GM19324 (cell line): ENCODE data around the gene MYOC.
"Not testable (repeated sequence)": the region's sequence is repeated elsewhere in the genome, so short reads cannot be mapped to it uniquely, and the experiment has no call there.

Source experiments
- ATAC-seq: cut with Tn5 transposase; IDR thresholded peaks from one replicate; pipeline ENCODE4 v1.9.1; 2021; ENCODE audit warnings: mild to moderate bottlenecking, moderate library complexity; ENCODE audit not compliant: unreplicated experiment, low FRiP score

Gene MYOC

DNA sequence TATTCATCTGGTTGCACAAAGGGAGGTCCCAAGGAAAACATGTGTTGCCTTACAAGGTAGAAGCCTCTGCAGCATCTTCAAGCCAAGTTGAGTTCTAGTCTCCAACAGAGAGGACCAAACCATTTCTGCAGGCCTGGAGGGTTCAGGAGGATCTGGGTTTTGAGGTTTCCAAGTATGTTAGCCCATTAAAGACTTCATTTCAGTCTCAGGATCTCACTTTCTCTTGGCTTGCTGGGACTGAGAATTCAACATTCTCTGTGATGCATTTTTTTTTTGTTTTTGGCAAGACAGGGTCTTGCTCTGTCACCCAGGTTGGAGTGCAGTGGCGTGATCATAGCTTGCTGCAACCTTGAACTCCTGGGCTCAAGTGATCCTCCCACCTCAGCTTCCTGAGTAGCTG, 39.2 kb downstream of the MYOC start:
- no peak for ATAC-seq

DNA sequence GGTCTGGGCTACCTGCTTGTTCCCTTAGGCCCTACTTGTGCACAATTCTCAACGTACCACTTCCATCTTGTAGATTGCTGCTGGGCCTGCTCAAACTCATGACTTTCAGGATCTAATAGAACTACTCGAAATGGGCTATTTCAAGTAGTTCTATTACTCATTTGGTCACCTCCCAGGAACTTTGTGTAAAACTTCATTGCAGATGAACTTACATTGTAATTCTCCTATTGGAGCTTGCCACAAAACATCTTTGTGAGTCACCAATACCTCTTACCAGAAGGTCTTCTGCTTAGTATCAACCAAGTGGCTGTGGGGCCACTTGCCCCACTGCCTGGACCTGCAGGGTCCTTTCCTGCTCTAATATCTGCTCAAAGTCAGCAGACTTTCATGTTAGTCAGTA, 41.2 kb downstream of the MYOC start:
- ATAC-seq = no peak

DNA sequence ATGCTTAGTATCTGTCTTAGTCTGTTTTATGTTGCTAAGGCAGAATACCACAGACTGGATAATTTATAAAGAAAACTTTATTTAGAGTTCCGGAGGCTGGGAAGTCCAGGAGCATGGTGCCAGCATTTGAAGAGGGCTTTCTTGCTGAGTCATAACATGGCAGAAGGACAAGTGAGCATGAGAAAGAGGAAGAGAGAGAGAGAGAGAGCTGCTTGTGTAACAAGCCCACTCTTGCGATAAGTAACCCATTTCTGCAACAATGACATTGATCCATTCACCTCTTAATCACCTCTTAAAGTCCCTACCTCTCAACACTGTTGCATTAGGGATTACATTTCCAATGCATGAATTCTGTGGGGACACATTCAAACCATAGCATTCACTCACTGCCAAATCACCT, 42.1 kb downstream of the MYOC start:
- ATAC-seq = peak; percentile 38

DNA sequence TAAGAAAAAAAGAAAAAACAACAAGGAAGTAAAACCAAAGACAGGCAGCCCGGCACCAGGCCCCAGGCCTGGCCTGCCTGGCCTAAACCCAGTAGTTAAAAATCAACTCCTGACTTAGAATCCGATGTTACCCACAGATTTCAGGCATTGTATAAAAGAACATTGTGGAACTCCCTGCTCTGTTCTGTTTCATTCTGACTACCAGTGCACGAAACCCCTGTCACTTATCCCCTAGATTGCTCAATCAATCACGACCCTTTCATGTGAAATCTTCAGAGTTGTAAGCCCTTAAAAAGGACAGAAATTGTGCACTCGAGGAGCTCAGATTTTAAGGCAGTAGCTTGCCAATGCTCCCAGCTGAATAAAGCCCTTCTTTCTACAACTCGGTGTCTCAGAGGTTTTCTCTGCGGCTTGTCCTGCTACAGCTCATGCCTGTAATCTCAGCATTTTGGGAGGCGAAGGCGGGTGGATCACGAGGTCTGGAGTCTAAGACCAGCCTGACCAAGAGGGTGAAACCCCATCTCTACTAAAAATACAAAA, 46.0 kb downstream of the MYOC start:
- peak; percentile 39 for ATAC-seq

DNA sequence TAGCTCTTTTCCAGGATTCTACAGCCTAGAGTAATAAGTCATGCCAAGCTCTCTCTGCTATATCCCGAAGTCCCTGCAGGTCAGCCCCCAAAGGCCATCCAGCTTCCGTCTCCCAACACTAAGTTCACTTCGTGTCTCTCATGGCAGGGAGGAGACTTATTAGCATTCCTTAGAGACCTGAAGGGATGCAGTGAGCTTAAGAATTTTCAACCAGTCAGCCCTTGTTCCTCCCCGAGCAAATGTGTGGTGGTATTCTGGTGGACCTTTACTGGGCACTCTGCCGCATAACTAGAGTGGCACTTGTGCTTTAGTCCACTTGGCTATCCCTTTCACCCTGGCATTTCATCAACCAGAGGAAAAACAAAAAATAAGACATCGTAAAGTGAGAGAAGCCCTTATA, 49.4 kb downstream of the MYOC start:
- ATAC-seq = not testable (repeated sequence)

DNA sequence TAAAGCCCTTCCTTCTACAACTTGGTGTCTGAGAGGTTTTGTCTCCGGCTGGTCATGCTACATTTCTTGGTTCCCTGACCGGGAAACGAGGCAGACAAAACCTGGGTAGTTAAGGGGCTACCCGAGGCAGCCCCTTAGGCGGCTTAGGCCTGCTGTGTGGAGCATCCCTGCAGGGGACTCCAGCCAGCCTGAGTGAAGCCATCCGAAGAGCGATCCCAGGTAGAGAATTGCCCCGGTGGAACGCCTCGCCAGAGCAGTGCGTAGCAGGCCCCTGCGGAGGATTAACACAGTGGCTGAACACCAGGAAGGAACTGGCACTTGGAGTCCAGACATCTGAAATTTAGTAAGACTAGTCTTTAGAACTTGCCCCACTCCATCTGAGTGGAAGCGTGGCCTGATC, 51.6 kb downstream of the MYOC start:
- ATAC-seq = no peak

DNA sequence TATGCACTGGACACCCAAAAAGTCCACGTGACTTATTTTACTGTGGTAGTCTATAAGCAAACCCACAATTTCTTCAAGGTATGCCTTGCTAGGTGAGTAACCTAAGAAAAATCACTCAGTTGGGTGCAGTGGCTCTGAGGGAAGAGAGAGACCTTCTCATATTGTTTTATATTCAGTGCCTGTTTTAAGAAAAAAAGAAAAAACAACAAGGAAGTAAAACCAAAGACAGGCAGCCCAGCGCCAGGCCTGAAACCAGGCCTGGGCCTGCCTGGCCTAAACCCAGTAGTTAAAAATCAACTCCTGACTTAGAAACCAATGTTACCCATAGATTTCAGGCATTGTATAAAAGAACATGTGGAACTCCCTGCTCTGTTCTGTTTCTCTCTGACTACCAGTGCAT, 52.2 kb downstream of the MYOC start:
- not testable (repeated sequence) for ATAC-seq

DNA sequence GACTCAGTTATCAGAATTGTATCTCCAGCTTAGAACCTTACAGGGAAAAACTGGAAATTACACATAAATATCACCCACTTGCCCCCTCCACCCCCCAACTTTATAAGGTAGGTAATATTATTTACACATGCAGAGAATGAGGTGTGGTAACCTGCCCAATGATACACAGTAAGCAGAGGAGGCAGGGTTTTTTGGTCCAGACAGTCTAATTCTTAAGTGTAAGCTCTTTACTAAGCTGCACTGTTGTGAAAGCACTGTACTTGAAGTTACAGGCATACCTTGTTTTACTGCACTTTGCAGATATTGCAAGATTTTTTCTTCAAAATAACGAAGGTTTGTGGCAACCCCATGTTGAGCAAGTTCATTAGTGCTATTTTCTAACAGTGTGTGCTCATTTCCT, 55.3 kb downstream of the MYOC start:
- no peak for ATAC-seq

DNA sequence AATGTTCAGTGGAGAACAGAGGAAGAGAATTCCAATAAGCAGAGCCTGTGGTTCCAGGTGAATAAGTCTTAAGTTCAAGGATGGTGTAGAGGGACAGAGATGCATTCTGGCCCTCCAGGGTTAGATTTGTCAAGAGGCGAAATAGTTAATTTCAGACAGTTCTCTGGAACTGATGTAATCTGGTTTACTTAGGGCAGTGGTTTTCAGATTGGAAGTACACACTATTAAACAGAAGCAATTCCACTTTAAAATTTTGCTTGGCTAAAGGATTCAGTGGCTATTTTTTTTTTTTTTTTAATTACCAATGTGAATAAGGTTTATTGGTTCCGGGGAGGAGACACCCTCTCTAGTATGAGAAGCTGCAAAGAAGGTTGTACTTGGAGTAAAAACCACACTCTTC, 55.8 kb downstream of the MYOC start:
- no peak for ATAC-seq

DNA sequence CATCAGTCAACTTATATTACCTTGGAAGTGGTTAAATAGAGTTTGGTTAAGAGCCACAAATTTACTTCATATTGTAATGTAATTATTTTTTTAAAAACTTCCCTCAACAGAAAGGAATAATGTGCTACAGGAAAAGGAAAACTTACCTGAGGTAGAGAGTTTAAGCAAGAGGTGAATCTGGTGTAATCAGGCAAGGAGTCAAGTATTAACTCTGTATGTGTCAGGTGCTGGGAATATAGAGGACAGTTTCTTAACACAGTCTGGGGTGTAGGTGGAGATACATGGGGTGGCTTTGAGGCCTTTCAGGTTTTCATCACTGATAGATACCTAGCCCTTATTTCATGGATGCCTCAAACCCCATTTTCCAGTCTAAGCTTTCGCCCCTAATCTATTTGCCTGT, 56.4 kb downstream of the MYOC start:
- ATAC-seq = no peak

DNA sequence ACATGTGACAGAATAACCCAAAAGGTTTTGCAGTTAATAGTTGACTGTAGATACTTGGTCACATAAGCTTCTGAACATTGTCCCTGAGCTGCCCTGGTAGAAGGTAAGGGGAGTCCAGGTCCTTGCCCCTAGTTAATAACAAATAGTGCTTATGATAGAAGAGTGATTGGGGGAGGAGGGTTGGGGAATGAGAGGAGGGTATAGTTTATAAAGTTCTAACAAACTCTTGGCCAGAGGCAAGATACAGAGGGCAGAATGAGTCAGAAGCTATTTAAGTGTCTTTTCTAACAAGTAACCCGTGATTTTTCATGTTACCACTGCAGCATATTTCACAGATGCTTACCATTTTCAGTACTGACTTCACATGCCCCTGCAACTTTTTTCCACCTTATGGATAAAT, 57.2 kb downstream of the MYOC start:
- no peak for ATAC-seq

DNA sequence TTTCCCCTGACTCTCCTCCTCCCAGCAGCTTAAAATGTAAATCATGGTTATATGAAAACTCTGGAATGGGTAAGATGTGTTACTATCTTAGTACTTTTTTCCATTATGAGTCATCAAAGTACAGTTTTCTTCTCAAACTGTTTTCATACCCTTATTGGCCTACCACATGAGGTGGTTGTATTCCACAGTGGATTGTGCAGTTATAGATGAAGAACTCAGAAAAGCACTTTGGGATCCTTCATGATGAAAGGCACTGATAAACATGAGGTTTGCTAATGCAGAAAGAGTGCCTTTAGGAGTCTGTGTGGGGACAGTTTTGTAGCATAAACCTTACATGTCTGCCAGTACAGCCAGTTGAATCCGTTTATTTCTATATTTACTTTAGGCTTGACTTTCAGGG, 62.5 kb downstream of the MYOC start:
- no peak for ATAC-seq

DNA sequence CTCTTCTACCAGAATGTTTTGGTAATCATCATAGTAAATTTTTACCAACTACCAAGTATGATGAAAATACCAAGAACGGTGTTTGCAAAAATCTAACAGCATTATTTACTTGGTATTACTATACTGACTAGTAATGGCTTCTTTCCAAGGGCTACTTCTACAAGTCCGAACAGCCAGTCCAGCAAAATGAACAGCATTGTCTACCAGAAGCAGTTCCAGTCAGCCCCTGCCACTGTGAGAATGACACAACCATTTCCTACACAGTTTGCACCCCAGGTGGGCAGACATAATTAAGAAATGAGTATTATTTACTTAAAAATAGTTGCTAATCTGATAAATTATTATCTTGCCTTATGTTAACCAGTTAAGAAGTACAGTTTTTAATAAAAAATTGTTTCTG, 64.3 kb downstream of the MYOC start:
- ATAC-seq = no peak

DNA sequence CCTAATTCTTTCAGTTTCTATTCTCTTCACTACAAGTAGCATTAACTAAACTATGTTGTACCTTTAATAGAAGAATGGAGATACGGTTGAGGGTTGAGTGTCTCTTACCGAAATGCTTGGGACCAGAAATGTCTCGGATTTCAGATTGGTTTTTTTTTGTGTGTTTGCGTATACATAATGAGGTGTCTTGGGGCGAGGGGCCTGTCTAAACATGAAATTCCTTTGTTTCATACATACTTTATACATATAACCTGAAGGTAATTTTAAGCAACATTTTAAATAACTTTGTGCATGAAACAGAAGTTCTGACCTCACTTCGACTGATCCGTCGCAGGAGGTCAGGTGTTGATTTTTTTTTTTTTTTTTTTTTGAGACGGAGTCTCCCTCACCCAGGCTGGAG, 66.8 kb downstream of the MYOC start:
- ATAC-seq = no peak
